ENCODE data around the gene GALNTL6. TPM values are rescaled to one million over a fixed set of nuclear protein-coding genes. Genes with fewer than 3 reads are reported as not detected.
"Not testable (repeated sequence)": the region's sequence is repeated elsewhere in the genome, so short reads cannot be mapped to it uniquely, and the experiment has no call there.

Gene GALNTL6
- total RNA-seq, 1 donor from 2014 or later: 0.10 TPM

DNA sequence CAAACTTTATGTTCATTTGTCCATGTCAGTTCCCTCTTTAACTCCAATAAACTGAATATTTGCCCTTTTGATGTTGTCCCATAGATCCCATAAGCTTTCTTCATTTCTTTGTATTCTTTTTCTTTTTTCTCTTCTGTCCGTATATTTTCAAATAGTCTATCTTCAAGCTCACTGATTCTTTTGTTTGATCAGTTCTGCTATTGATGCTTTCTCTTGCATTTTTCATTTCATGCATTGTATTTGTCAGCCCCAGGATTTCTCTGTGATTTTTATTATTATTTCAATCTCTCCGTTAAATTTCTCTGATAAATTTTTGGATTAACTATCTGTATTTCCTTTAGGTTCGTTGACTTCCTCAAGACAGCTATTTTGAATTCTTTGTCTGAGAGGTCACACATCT is 1082.5 kb downstream of the GALNTL6 start:
- TF ChIP-seq, protein P1, sequence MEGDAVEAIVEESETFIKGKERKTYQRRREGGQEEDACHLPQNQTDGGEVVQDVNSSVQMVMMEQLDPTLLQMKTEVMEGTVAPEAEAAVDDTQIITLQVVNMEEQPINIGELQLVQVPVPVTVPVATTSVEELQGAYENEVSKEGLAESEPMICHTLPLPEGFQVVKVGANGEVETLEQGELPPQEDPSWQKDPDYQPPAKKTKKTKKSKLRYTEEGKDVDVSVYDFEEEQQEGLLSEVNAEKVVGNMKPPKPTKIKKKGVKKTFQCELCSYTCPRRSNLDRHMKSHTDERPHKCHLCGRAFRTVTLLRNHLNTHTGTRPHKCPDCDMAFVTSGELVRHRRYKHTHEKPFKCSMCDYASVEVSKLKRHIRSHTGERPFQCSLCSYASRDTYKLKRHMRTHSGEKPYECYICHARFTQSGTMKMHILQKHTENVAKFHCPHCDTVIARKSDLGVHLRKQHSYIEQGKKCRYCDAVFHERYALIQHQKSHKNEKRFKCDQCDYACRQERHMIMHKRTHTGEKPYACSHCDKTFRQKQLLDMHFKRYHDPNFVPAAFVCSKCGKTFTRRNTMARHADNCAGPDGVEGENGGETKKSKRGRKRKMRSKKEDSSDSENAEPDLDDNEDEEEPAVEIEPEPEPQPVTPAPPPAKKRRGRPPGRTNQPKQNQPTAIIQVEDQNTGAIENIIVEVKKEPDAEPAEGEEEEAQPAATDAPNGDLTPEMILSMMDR (IDR thresholded peaks at IDR 0.05; ENCODE audit: unreplicated experiment): no peak
- Mint-ChIP-seq H3K27ac (ENCODE audit: unreplicated experiment) (no peak overlapping the region), H3K4me1 (ENCODE audit: unreplicated experiment) (no peaks in the 10 kb centered on the region), H3K36me3 (ENCODE audit: low read depth, unreplicated experiment) (no peaks in the 10 kb centered on the region), H3K27me3 (ENCODE audit: unreplicated experiment) (no peaks in the 10 kb centered on the region), H3K4me3 (ENCODE audit: unreplicated experiment) (no peak overlapping the region), H3K9me3 (ENCODE audit: unreplicated experiment) (peaks cover 6% of the 10 kb centered on the region)
- no peak for DNase-seq (ENCODE audit: low spot score)

DNA sequence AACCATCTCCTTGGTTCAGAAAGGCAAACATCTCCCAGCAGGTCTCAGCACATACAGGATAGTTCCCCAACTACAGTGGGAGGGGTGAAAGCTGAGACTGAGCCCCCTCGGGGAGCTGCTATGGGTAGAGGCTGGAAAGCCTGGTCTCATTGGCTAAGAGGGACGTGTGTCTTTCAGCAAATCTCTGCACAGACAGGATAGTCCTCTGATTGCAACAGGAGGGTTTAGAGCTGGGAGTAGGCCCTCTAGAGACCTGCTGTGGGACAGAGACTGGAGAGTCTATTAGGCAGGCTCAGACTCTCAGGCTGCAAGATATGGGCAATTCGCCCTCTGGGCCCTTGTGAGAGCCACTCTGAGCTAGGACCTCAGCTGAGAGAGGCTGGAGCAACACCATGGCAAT is 1083.8 kb downstream of the GALNTL6 start:
- H3K4me1 Mint-ChIP-seq (ENCODE audit: unreplicated experiment): no peaks in the 10 kb centered on the region
- TF ChIP-seq, protein P1 (IDR thresholded peaks at IDR 0.05; ENCODE audit: unreplicated experiment): no peak
- no peak overlapping the region for H3K27ac Mint-ChIP-seq (ENCODE audit: unreplicated experiment)
- no peak for DNase-seq (ENCODE audit: low spot score)
- H3K36me3 Mint-ChIP-seq (ENCODE audit: low read depth, unreplicated experiment): no peaks in the 10 kb centered on the region
- no peak overlapping the region for H3K4me3 Mint-ChIP-seq (ENCODE audit: unreplicated experiment)
- peaks cover 6% of the 10 kb centered on the region for H3K9me3 Mint-ChIP-seq (ENCODE audit: unreplicated experiment)
- no peaks in the 10 kb centered on the region for H3K27me3 Mint-ChIP-seq (ENCODE audit: unreplicated experiment)

DNA sequence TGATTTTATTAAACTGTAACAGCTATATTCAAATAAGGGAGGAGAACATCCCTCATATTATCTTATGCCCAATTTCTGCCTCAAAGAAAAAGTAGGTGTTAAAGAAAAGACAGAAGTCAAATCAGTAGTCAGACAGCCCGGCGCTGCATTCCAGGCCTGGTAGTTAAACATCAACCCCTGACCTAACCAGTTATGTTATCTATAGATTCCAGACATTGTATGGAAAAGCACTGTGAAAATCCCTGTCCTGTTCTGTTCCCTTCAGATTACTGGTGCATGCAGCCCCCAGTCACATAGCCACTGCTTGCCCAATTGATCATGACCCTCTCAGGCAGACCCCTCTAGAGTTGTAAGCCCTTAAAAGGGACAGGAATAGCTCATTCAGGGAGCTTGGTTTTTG is 1085.5 kb downstream of the GALNTL6 start:
- Mint-ChIP-seq H3K36me3 (ENCODE audit: low read depth, unreplicated experiment) (no peaks in the 10 kb centered on the region), H3K27me3 (ENCODE audit: unreplicated experiment) (no peaks in the 10 kb centered on the region), H3K27ac (ENCODE audit: unreplicated experiment) (no peak overlapping the region), H3K4me3 (ENCODE audit: unreplicated experiment) (no peak overlapping the region), H3K9me3 (ENCODE audit: unreplicated experiment) (peaks cover 6% of the 10 kb centered on the region), H3K4me1 (ENCODE audit: unreplicated experiment) (no peaks in the 10 kb centered on the region)
- TF ChIP-seq, protein P1 (IDR thresholded peaks at IDR 0.05; ENCODE audit: unreplicated experiment): no peak
- DNase-seq (ENCODE audit: low spot score): no peak

DNA sequence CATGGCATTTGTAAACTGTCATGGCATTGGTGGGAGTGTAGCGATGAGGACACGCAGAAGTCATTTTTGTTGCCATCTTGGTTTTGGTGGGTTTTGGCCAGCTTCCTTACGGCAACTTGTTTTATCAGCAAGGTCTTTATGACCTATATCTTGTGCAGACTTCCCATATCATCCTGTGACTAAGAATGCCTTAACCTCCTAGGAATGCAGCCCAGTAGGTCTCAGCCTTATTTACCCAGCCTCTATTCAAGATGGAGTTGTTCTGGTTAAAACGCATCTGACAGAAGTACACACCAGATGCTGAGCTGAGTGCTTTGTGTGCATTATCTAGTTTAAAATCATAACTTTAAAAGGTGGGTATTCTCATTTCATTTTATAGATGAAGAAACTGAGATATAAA is 1086.7 kb downstream of the GALNTL6 start:
- no peaks in the 10 kb centered on the region for H3K4me1 Mint-ChIP-seq (ENCODE audit: unreplicated experiment)

DNA sequence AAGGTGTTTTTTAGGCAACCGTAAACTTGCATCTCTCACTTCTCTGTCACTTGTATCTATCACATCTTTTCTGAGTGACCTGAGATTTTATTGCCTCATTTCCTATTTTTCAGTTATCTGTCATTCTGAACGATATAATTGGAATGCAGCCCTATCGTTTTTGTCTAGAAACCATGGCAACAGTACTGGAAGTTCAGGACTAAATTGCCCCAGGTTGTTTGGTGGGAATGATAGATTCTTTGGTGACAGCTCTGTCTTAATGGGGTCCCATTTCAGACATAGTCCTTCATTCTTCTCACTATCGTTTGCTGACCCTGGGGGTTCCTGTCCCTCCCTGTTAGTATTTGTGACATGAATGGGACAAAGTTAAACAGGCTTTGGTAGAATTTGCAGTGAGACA is 1087.7 kb downstream of the GALNTL6 start:
- Mint-ChIP-seq H3K4me3 (ENCODE audit: unreplicated experiment) (no peak overlapping the region), H3K4me1 (ENCODE audit: unreplicated experiment) (no peaks in the 10 kb centered on the region), H3K27ac (ENCODE audit: unreplicated experiment) (no peak overlapping the region), H3K27me3 (ENCODE audit: unreplicated experiment) (no peaks in the 10 kb centered on the region), H3K9me3 (ENCODE audit: unreplicated experiment) (peaks cover 2% of the 10 kb centered on the region), H3K36me3 (ENCODE audit: low read depth, unreplicated experiment) (no peaks in the 10 kb centered on the region)
- no peak for DNase-seq (ENCODE audit: low spot score)
- TF ChIP-seq, protein P1 (IDR thresholded peaks at IDR 0.05; ENCODE audit: unreplicated experiment): no peak

More for the DNA sequence above, 1086.7 kb downstream of the GALNTL6 start:
- TF ChIP-seq, protein P1 (IDR thresholded peaks at IDR 0.05; ENCODE audit: unreplicated experiment): no peak
- H3K36me3 Mint-ChIP-seq (ENCODE audit: low read depth, unreplicated experiment): no peaks in the 10 kb centered on the region
- no peak overlapping the region for H3K4me3 Mint-ChIP-seq (ENCODE audit: unreplicated experiment)
- peaks cover 6% of the 10 kb centered on the region for H3K9me3 Mint-ChIP-seq (ENCODE audit: unreplicated experiment)
- H3K27ac Mint-ChIP-seq (ENCODE audit: unreplicated experiment): no peak overlapping the region
- no peaks in the 10 kb centered on the region for H3K27me3 Mint-ChIP-seq (ENCODE audit: unreplicated experiment)
- no peak for DNase-seq (ENCODE audit: low spot score)

DNA sequence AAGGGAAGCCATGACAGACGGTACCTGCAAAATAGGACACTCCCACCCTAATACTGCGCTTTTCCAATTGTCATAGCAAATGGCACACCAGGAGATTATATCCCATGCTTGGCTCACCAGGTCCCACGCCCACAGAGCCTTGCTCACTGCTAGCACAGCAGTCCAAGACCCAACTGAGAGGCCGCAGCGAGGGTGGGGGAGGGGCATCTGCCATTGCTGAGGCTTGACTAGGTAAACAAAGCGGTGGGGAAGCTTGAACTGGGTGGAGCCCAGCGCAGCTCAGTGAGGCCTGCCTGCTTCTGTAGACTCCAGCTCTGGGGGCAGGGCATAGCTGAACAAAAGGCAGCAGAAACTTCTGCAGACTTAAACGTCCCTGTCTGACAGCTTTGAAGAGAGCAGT is 1099.3 kb downstream of the GALNTL6 start:
- H3K4me3 Mint-ChIP-seq (ENCODE audit: unreplicated experiment): not testable (repeated sequence)

DNA sequence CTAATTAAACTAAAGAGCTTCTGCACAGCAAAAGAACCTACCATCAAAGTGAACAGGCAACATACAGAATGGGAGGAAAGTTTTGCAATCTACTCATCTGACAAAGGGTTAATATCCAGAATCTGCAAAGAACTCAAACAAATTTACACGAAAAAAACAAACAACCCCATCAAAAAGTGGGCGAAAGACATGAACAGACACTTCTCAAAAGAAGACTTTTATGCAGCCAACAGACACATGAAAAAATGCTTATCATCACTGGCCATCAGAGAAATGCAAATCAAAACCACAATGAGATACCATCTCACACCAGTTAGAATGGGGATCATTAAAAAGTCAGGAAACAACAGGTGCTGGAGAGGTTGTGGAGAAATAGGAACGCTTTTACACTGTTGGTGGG is 1104.2 kb downstream of the GALNTL6 start:
- not testable (repeated sequence) for H3K4me1 Mint-ChIP-seq (ENCODE audit: unreplicated experiment); H3K36me3 Mint-ChIP-seq (ENCODE audit: low read depth, unreplicated experiment); H3K9me3 Mint-ChIP-seq (ENCODE audit: unreplicated experiment); H3K27ac Mint-ChIP-seq (ENCODE audit: unreplicated experiment); H3K4me3 Mint-ChIP-seq (ENCODE audit: unreplicated experiment); DNase-seq (ENCODE audit: low spot score); H3K27me3 Mint-ChIP-seq (ENCODE audit: unreplicated experiment)

More for the DNA sequence above, 1099.3 kb downstream of the GALNTL6 start:
- not testable (repeated sequence) for H3K9me3 Mint-ChIP-seq (ENCODE audit: unreplicated experiment); H3K27ac Mint-ChIP-seq (ENCODE audit: unreplicated experiment); DNase-seq (ENCODE audit: low spot score); H3K27me3 Mint-ChIP-seq (ENCODE audit: unreplicated experiment); H3K4me1 Mint-ChIP-seq (ENCODE audit: unreplicated experiment); H3K36me3 Mint-ChIP-seq (ENCODE audit: low read depth, unreplicated experiment)
